OCI-LY3 (cell line): ENCODE results near the gene DFFB.

Source experiments
- H2AFZ ChIP-seq: fragments of 200-600, 300-600 bp; shearing (Covaris generic); 2 replicates; pipeline ENCODE4 v1.6.0; 2014; ENCODE audit warnings: antibody characterized with exemption, low read depth, low read length
- H3K27ac ChIP-seq: fragments of 200-600, 300-600 bp; sonication (generic); 2 replicates; pipeline ENCODE4 v1.5.1; 2014; ENCODE audit warnings: mild to moderate bottlenecking, low read length, moderate library complexity, mixed read lengths
- H3K27me3 ChIP-seq: fragments of 200-600, 300-600 bp; sonication (generic); 2 replicates; pipeline ENCODE4 v1.6.1; 2014; ENCODE audit warnings: low read depth, low read length, mixed read lengths
- H3K36me3 ChIP-seq: fragments of 200-600, 300-600 bp; sonication (generic); replicated peaks from 2 replicates; pipeline ENCODE3; 2014; ENCODE audit warnings: low read depth, low read length, mixed read lengths
- H3K4me1 ChIP-seq: fragments of 300-600, 200-600 bp; sonication (generic); 2 replicates; pipeline ENCODE4 v1.6.1; 2014; ENCODE audit warnings: low read length, mixed read lengths
- H3K4me2 ChIP-seq: fragments of 200-600, 300-600 bp; sonication (generic); 2 replicates; pipeline ENCODE4 v1.6.1; 2014; ENCODE audit warnings: low read length, mixed read lengths
- H3K4me3 ChIP-seq: fragments of 300-600, 200-600 bp; sonication (generic); 2 replicates; pipeline ENCODE4 v1.5.1; 2014; ENCODE audit warnings: antibody characterized with exemption, mild to moderate bottlenecking, low read length, moderate library complexity
- H3K79me2 ChIP-seq: fragments of 300-600, 200-600 bp; shearing (Covaris generic); 2 replicates; pipeline ENCODE4 v1.6.1; 2014; ENCODE audit warnings: mild to moderate bottlenecking, low read length, mixed read lengths
- H3K9ac ChIP-seq: fragments of 300-600, 200-600 bp; shearing (Covaris generic); 2 replicates; pipeline ENCODE4 v1.6.0; 2014; ENCODE audit warnings: mild to moderate bottlenecking, low read length, moderate library complexity
- H3K9me3 ChIP-seq: fragments of 200-600, 300-600 bp; shearing (Covaris generic); 2 replicates; pipeline ENCODE4 v1.6.1; 2014; ENCODE audit warnings: low read length, mixed read lengths; ENCODE audit not compliant: insufficient read depth
- H4K20me1 ChIP-seq: fragments of 200-600, 300-600 bp; sonication (generic); 2 replicates; pipeline ENCODE4 v1.6.1; 2016; ENCODE audit warnings: low read length, mixed read lengths; ENCODE audit not compliant: insufficient read depth
- EZH2phosphoT487 ChIP-seq: fragments of 200-600 bp; shearing (Covaris generic); IDR thresholded peaks from 2 replicates; pipeline ENCODE4 v1.6.1; 2018; ENCODE audit warnings: antibody characterized with exemption, mixed run types, low read depth
- TF ChIP-seq, protein P1 (sequence below): fragments of 200-600, 300-600 bp; sonication (generic); IDR thresholded peaks from 2 replicates; pipeline ENCODE4 v1.5.1; 2014; ENCODE audit warnings: antibody characterized with exemption, low read length, low read depth

Gene DFFB

DNA sequence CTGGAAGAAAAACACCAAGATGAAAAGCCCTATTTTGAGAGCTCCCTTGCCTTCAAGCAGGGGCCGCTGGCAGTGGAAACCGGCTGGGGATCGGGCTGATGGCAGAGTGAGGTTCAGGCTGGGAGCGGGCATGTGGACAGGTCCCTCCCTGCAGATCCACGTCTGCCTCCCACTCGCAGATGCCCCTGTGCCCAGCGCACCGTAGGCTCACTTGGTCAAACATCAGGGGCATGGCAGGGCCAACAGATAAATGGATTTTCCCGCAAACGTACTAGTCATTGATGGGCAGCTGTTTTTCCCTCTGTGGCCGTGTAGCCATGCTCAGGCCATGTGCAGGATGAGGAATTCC, 49.4 kb downstream of the DFFB start:
- Histone ChIP-seq H3K4me2 (no peak overlapping the region), H3K27ac (no peak overlapping the region), H3K36me3 (no peaks in the 10 kb centered on the region), H3K9me3 (no peaks in the 10 kb centered on the region), H3K79me2 (no peaks in the 10 kb centered on the region), H3K27me3 (peaks cover 11% of the 10 kb centered on the region), H2AFZ (no peak overlapping the region), H3K4me1 (peaks cover 16% of the 10 kb centered on the region), H3K9ac (no peak overlapping the region), H3K4me3 (no peak overlapping the region), H4K20me1 (no peaks in the 10 kb centered on the region)
- TF ChIP-seq, protein P1, sequence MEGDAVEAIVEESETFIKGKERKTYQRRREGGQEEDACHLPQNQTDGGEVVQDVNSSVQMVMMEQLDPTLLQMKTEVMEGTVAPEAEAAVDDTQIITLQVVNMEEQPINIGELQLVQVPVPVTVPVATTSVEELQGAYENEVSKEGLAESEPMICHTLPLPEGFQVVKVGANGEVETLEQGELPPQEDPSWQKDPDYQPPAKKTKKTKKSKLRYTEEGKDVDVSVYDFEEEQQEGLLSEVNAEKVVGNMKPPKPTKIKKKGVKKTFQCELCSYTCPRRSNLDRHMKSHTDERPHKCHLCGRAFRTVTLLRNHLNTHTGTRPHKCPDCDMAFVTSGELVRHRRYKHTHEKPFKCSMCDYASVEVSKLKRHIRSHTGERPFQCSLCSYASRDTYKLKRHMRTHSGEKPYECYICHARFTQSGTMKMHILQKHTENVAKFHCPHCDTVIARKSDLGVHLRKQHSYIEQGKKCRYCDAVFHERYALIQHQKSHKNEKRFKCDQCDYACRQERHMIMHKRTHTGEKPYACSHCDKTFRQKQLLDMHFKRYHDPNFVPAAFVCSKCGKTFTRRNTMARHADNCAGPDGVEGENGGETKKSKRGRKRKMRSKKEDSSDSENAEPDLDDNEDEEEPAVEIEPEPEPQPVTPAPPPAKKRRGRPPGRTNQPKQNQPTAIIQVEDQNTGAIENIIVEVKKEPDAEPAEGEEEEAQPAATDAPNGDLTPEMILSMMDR: no peak
- no peak for TF ChIP-seq EZH2phosphoT487

GRCh38 chr1:3907031-3907534, 49.8 kb downstream of the DFFB start:
- Histone ChIP-seq H3K4me2 (no peak overlapping the region), H3K27ac (no peak overlapping the region), H3K4me3 (no peak overlapping the region), H4K20me1 (no peaks in the 10 kb centered on the region), H2AFZ (no peak overlapping the region), H3K79me2 (no peaks in the 10 kb centered on the region), H3K27me3 (peaks cover 11% of the 10 kb centered on the region), H3K36me3 (no peaks in the 10 kb centered on the region), H3K4me1 (peaks cover 16% of the 10 kb centered on the region), H3K9ac (no peak overlapping the region), H3K9me3 (no peaks in the 10 kb centered on the region)
- TF ChIP-seq EZH2phosphoT487: no peak
- TF ChIP-seq, protein P1: peak; percentile 20

DNA sequence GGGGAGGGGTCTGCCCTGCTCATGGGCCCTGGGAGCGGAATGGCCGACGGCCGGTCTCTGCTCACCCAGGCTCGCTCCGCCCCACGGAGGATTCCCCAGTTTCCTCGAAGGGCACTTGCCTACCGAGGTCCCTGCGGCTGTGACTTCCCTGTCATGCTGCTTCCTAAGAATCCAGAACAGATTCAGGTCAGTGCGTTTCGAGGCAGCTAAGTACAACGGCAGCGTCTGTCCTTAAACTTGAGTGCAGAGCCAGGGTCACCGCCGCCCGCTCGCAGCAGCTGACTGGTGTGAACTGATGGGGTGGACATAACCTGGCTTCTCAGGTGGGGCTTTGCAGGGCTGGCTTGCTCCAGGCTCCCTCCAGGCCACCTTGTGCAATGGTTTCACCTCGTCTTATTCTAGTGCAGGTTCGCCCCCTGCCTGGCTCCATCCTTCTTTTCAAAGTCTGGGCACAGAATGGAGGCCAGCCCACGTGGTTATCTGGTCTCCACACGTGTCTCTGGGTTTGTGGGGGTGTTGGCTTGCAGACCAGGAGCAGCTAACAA, 50.4 kb downstream of the DFFB start:
- Histone ChIP-seq H3K36me3 (no peaks in the 10 kb centered on the region), H3K4me2 (no peak overlapping the region), H3K4me1 (peaks cover 16% of the 10 kb centered on the region), H3K27me3 (peaks cover 11% of the 10 kb centered on the region), H2AFZ (no peak overlapping the region), H3K27ac (no peak overlapping the region), H3K9me3 (no peaks in the 10 kb centered on the region), H3K4me3 (no peak overlapping the region), H3K9ac (no peak overlapping the region), H4K20me1 (no peaks in the 10 kb centered on the region), H3K79me2 (no peaks in the 10 kb centered on the region)
- TF ChIP-seq, protein P1: no peak
- no peak for TF ChIP-seq EZH2phosphoT487

GRCh38 chr1:3908886-3909517, 51.7 kb downstream of the DFFB start:
- peaks cover 16% of the 10 kb centered on the region for H3K4me1 ChIP-seq
- H3K4me2 ChIP-seq: no peak overlapping the region
- H4K20me1 ChIP-seq: no peaks in the 10 kb centered on the region
- no peaks in the 10 kb centered on the region for H3K79me2 ChIP-seq
- H3K9me3 ChIP-seq: no peaks in the 10 kb centered on the region
- H3K36me3 ChIP-seq: no peaks in the 10 kb centered on the region
- H2AFZ ChIP-seq: no peak overlapping the region
- no peak overlapping the region for H3K4me3 ChIP-seq
- TF ChIP-seq EZH2phosphoT487: no peak
- TF ChIP-seq, protein P1: no peak
- no peak overlapping the region for H3K27ac ChIP-seq
- no peak overlapping the region for H3K9ac ChIP-seq
- peaks cover 11% of the 10 kb centered on the region for H3K27me3 ChIP-seq
